Measurements from ENCODE around the gene LUC7L3.

- TF ChIP-seq, protein P1, sequence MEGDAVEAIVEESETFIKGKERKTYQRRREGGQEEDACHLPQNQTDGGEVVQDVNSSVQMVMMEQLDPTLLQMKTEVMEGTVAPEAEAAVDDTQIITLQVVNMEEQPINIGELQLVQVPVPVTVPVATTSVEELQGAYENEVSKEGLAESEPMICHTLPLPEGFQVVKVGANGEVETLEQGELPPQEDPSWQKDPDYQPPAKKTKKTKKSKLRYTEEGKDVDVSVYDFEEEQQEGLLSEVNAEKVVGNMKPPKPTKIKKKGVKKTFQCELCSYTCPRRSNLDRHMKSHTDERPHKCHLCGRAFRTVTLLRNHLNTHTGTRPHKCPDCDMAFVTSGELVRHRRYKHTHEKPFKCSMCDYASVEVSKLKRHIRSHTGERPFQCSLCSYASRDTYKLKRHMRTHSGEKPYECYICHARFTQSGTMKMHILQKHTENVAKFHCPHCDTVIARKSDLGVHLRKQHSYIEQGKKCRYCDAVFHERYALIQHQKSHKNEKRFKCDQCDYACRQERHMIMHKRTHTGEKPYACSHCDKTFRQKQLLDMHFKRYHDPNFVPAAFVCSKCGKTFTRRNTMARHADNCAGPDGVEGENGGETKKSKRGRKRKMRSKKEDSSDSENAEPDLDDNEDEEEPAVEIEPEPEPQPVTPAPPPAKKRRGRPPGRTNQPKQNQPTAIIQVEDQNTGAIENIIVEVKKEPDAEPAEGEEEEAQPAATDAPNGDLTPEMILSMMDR (IDR thresholded peaks at IDR 0.05; ENCODE audit: low read length) = no peak
- no peak for TF ChIP-seq EZH2phosphoT487 (IDR thresholded peaks at IDR 0.05; ENCODE audit: low read length)
Observed at GRCh38 chr17:50763716-50764475, 44.5 kb downstream of the LUC7L3 start.

All from MM.1S (cell line).